Right renal cortex interstitium (tissue), 3 donors: ENCODE measurements around the gene RBM45. TPM values are rescaled to one million over a fixed set of nuclear protein-coding genes. Genes with fewer than 3 reads are reported as not detected.
"Not testable (repeated sequence)": the region's sequence is repeated elsewhere in the genome, so short reads cannot be mapped to it uniquely, and the experiment has no call there.

Experiments used
- DNase-seq, 3 donors: peaks; one replicate each; pipeline ENCODE4 v3.0.0-alpha.2; 2013; ENCODE audit warnings: low read depth in 3 of 3, low spot score in 2 of 3
- polyA plus RNA-seq, 3 donors: library from polyadenylated mRNA; unstranded; fragments of 120-200 nt; gene quantifications; one replicate each; pipeline ENCODE4 v1.2.1, GENCODE V29; 2013; ENCODE audit not compliant: insufficient read length in 3 of 3

RBM45 gene, protein sequence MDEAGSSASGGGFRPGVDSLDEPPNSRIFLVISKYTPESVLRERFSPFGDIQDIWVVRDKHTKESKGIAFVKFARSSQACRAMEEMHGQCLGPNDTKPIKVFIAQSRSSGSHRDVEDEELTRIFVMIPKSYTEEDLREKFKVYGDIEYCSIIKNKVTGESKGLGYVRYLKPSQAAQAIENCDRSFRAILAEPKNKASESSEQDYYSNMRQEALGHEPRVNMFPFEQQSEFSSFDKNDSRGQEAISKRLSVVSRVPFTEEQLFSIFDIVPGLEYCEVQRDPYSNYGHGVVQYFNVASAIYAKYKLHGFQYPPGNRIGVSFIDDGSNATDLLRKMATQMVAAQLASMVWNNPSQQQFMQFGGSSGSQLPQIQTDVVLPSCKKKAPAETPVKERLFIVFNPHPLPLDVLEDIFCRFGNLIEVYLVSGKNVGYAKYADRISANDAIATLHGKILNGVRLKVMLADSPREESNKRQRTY
- polyA plus RNA-seq: 10 to 100 TPM; 19.1 to 25.5 (median 23.3) TPM

GRCh38 chr2:178112202-178113152 lies at the start of gene RBM45:
TSS of gene RBM45 (plus strand) at chr2:178112437. CDS start at chr2:178112547, 110 bp downstream.
- peak; percentile 66 to 74 (median 67) for DNase-seq

DNA sequence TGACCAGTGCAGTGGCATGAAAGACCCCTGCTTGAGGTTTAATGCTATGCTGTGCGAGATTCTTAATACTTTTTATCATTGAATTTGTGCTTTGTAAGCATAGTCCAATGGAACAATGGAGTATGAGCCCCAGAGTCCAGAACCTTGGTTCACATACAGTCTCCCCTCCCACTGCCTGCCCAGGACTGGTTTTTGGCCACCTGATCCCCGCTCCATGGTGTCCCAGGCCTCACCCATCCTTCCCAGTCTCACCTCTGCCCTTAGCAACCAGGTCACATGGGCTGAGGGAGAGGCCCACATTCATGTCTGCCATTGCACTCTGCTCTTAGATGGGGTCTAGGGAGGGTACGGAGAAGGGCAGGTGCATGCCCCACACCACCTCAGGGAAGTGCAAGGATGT lies 45.9 kb upstream of the RBM45 start:
- no peak for DNase-seq

DNA sequence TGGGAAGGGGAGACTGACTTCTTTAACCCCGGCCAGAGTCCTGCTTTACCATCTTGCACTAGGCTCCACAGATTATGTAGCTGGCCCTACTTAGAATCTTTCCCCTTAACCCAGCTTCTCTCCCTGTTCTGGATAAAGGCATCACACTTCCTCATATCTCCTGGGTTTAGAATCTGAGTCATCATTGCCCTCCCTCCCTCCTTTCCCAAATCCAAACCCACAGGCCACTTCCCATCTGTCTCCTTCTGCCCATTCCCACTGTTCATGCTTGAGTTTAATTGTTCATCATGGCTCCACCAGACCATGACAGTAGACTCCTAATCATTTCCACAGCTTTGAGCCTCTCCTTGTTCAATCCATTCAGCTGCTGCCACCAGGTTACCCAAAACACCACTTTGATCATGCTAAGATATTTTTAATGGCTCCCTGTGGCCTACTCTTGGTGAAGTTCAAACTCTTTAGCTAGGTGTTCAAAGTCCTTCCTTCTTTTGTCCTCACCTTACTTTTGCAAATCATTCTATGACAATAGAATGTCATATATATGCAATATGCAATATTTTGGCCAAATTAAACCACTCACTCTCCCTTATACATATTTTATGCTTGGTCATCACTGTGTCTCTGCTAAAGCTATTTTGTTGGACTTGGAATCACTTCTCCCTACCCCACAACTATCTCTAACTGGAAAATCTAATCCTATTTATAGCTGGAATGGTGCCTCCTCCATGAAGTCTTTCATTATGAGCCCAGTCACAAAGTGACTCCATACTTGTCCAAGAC lies 45.2 kb upstream of the RBM45 start:
- no peak for DNase-seq

DNA sequence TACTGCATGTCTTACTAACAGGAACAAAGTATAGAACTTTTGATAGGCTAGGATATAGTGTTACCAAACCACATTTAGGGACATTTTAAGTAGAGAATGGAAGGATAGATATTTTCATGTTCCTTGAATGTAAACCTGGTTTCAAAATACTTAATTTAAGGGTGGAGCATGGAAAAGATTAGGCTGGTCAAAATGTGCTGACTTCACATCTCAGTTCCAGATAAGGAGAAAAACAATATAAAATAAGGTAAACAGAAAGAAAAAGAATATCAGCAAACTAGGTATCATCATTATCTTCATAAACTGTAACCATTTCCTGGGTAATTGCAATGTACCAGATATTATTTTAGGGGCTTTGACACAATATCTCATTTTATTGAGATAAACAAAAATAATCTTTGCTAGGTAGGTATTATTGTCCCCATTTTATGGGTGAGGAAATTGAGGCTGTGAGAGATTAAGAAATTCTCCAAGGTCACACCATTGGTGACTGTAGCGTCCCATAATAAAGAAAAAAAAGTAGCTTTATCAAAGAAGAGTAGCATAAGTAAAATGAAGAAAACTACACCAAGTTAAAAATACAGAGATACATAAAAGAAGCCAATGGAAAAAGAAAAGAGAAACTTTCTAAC lies 43.3 kb upstream of the RBM45 start:
- DNase-seq: no peak

GRCh38 chr2:178069551-178069950 lies 42.7 kb upstream of the RBM45 start:
- no peak for DNase-seq

- DNase-seq: no peak
These were observed 41.4 kb upstream of the RBM45 start for GRCh38 chr2:178070824-178071223.

DNA sequence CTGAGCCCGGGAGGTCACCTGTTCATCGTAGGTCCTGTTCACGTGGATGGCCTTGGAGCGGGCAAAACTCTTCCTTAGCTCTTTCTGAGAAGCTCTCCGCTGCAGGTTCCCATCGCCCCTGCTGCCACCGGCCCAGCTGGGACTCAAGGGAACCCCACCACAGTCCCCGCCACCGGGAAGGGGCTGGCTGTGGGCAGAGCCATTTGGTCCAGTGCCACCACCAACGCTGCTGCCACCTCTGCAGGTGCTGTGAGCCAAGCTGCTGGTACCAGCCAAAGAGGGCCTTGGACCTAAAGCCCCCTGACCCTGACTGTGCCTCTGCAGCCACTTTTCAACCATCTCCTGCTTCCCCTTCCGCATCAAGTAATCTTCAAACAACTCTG lies 40.2 kb upstream of the RBM45 start:
- DNase-seq: no peak

- DNase-seq: peak; percentile 18 to 64 (median 45)
These were observed 39.6 kb upstream of the RBM45 start, which contains the start of gene PDE11A for GRCh38 chr2:178072383-178073301. TSS of gene PDE11A (minus strand) at chr2:178072777. CDS start at chr2:178072437, 340 bp downstream.

GRCh38 chr2:178074123-178075005 lies 37.9 kb upstream of the RBM45 start:
- DNase-seq: no peak

GRCh38 chr2:178075006-178075326 lies 37.3 kb upstream of the RBM45 start:
- DNase-seq: no peak

DNA sequence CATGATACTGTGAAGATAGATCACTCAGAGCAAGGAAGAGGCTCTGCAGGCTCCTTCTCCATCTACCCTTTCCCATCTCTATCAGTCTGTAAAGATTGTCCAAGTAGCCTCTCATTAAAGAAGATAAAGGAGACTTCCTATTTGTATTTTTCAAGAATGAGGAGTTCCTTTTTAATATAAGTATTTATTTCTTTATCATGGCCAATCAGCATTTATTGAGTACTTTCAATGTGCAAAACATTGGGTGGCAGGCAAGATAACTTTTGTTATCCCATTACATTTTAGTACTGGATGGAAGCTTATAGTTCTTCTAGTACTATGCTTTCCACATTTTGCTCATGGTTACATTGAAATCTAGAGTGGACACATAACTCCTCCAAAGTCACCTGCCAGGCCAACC lies 36.1 kb upstream of the RBM45 start:
- no peak for DNase-seq

- DNase-seq: not testable (repeated sequence)
These were observed 33.0 kb upstream of the RBM45 start for GRCh38 chr2:178079279-178079678.

GRCh38 chr2:178082408-178083045 lies 29.7 kb upstream of the RBM45 start:
- no peak for DNase-seq

DNA sequence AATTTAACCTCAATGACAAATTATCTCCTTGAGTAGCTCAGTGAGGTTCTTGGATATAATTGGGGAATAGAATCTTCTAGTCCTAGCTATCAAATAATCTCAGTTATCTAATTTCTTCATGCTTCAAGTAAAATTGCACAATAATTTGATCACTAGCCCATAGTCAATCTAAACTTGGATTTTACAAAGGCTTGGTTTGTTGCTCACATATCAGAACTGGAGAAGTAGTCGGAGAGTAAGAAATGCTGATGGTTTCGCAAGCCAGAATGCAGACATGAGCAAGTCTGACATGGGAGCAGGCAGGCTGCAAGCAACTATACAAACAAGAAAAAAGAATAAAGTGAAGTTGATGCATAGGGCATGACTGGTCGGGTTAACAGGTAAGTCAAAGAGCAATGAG lies 28.0 kb upstream of the RBM45 start:
- no peak for DNase-seq

DNA sequence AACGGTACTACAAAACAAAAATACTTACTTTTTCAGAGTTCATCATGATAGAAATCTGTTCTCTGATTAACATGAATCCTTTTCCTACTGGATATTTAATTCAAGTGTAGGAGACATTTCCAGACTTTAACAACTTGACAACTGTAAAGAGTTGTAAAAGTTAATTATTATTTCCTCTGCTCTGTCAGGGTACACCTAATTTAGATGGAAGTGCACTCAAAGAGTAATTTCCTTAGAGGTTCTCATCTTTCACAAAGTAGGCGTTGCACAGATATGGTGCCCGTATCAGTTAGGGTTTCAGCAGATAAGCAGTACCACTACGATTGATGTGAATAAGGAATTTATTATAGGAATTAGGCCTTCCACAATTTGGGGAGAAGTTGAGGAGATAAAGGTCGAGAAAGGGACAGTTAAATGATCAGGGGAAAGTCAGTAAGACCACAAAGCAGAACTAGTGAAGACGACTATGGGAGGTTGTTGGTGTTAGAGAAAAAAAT lies 23.4 kb upstream of the RBM45 start:
- no peak for DNase-seq

- no peak for DNase-seq
These were observed 18.8 kb upstream of the RBM45 start for GRCh38 chr2:178093471-178093870.

- no peak for DNase-seq
These were observed 10.7 kb upstream of the RBM45 start for GRCh38 chr2:178101321-178102079.
